SHP77 treated with DMSO at 0.1 percent for 48 hours (cell line): ENCODE measurements around the gene OR1D5.
"Not testable (repeated sequence)": the region's sequence is repeated elsewhere in the genome, so short reads cannot be mapped to it uniquely, and the experiment has no call there.

Experiments used
- DNase-seq: peaks from one replicate; lab custom pipeline; 2025; lab: John Stamatoyannopoulos, UW

OR1D5 gene

GRCh38 chr17:3063507-3063906, at the start of gene OR1D5:
TSS of gene OR1D5 (minus strand) at chr17:3063607. CDS start at chr17:3063607, 0 bp downstream.
- DNase-seq, result not testable (repeated sequence)

GRCh38 chr17:3104322-3104721, 40.9 kb upstream of the OR1D5 start, which contains the start of gene OR1D2:
TSS of gene OR1D2 (minus strand) at chr17:3104422. CDS start at chr17:3092996, 11,426 bp downstream.
- DNase-seq, result no peak

GRCh38 chr17:3073850-3074249, 10.4 kb upstream of the OR1D5 start:
- DNase-seq, result not testable (repeated sequence)

GRCh38 chr17:3065192-3065591, 1.8 kb upstream of the OR1D5 start:
- not testable (repeated sequence) for DNase-seq

- not testable (repeated sequence) for DNase-seq
Measured at GRCh38 chr17:3062824-3063377, 506 bp downstream of the OR1D5 start.

GRCh38 chr17:3054868-3055267, 8.5 kb downstream of the OR1D5 start:
- not testable (repeated sequence) for DNase-seq

GRCh38 chr17:3049705-3050295, 13.6 kb downstream of the OR1D5 start:
- peak; percentile 25 for DNase-seq

- DNase-seq, result peak; percentile 99
Measured at GRCh38 chr17:3048727-3049471, 14.5 kb downstream of the OR1D5 start.

- no peak for DNase-seq
Measured at GRCh38 chr17:3046753-3047152, 16.7 kb downstream of the OR1D5 start.

GRCh38 chr17:3043737-3044365, 19.6 kb downstream of the OR1D5 start:
- no peak for DNase-seq

- no peak for DNase-seq
Measured at GRCh38 chr17:3040882-3041281, 22.5 kb downstream of the OR1D5 start.

- DNase-seq, result no peak
Measured at GRCh38 chr17:3039736-3040135, 23.7 kb downstream of the OR1D5 start.

- DNase-seq, result no peak
Measured at GRCh38 chr17:3038941-3039340, 24.5 kb downstream of the OR1D5 start.

GRCh38 chr17:3037259-3037658, 26.1 kb downstream of the OR1D5 start:
- no peak for DNase-seq

GRCh38 chr17:3036800-3037199, 26.6 kb downstream of the OR1D5 start:
- DNase-seq, result no peak

- no peak for DNase-seq
Measured at GRCh38 chr17:3035968-3036280, 27.5 kb downstream of the OR1D5 start.

GRCh38 chr17:3035256-3035967, 28.0 kb downstream of the OR1D5 start:
- no peak for DNase-seq

- DNase-seq, result no peak
Measured at GRCh38 chr17:3034578-3034920, 28.9 kb downstream of the OR1D5 start.

- DNase-seq, result no peak
Measured at GRCh38 chr17:3033741-3034577, 29.4 kb downstream of the OR1D5 start.

- no peak for DNase-seq
Measured at GRCh38 chr17:3033248-3033640, 30.2 kb downstream of the OR1D5 start.
